Hepatocyte (in vitro differentiated cells): ENCODE results near the gene AGAP1.

ENCODE experiments used
- CTCF ChIP-seq: fragments of 200-600 bp; sonication (generic); IDR thresholded peaks from 2 replicates; pipeline ENCODE4 v1.5.1; 2016; ENCODE audit warnings: antibody characterized with exemption, mild to moderate bottlenecking; ENCODE audit not compliant: poor library complexity
- EZH2phosphoT487 ChIP-seq: fragments of 200-600 bp; sonication (generic); IDR thresholded peaks from one replicate; pipeline ENCODE4 v1.6.1; 2018; ENCODE audit warnings: antibody characterized with exemption, mild to moderate bottlenecking, low read depth, moderate library complexity; ENCODE audit not compliant: unreplicated experiment, severe bottlenecking

- TF ChIP-seq CTCF (no peak), EZH2phosphoT487 (no peak)
These were observed 11.4 kb downstream of the AGAP1 start for GRCh38 chr2:235505181-235505741.
